GM23338 (cell line): ENCODE data around the gene STX8. TPM values are rescaled to one million over a fixed set of nuclear protein-coding genes. Genes with fewer than 3 reads are reported as not detected.

ENCODE experiments used
- ATAC-seq: fragments of 200-7000 bp; cut with Tn5 transposase; 3 replicates; pipeline ENCODE4 v1.9.1; 2020
- DNase-seq: peaks from one replicate; pipeline ENCODE4 v3.0.0-alpha.2; 2015; ENCODE audit warnings: low spot score
- H2AFZ ChIP-seq: fragments of 200-600 bp; sonication (generic); 2 replicates; pipeline ENCODE4 v1.8.0; 2016; ENCODE audit warnings: antibody characterized with exemption, mild to moderate bottlenecking, moderate library complexity
- H3F3A ChIP-seq: fragments of 200-600 bp; sonication (generic); replicated peaks from 2 replicates; pipeline ENCODE4 v1.8.0; 2017; ENCODE audit warnings: antibody characterized with exemption, mixed run types, low read depth
- H3K27ac ChIP-seq: fragments of 200-600 bp; sonication (generic); 2 replicates; pipeline ENCODE4 v1.6.1; 2016; ENCODE audit warnings: low read depth
- H3K27me3 ChIP-seq: fragments of 200-600 bp; sonication (generic); 2 replicates; pipeline ENCODE4 v1.8.0; 2016; ENCODE audit warnings: mild to moderate bottlenecking, mixed run types, moderate library complexity; ENCODE audit not compliant: insufficient read depth
- H3K36me3 ChIP-seq: fragments of 200-600 bp; sonication (generic); 2 replicates; pipeline ENCODE4 v1.8.0; 2016; ENCODE audit warnings: mild to moderate bottlenecking; ENCODE audit not compliant: insufficient read depth
- H3K4me1 ChIP-seq: fragments of 200-600 bp; sonication (generic); 2 replicates; pipeline ENCODE4 v1.8.0; 2016; ENCODE audit warnings: mild to moderate bottlenecking, moderate library complexity; ENCODE audit not compliant: insufficient read depth
- H3K4me2 ChIP-seq: fragments of 200-600 bp; sonication (generic); 2 replicates; pipeline ENCODE4 v1.7.1; 2017; ENCODE audit warnings: mixed run types
- H3K4me3 ChIP-seq: fragments of 200-600 bp; sonication (generic); 2 replicates; pipeline ENCODE4 v1.6.1; 2016; ENCODE audit warnings: mixed run types
- H3K79me2 ChIP-seq: fragments of 200-600 bp; sonication (generic); replicated peaks from 2 replicates; pipeline ENCODE4 v1.8.0; 2017; ENCODE audit warnings: mild to moderate bottlenecking; ENCODE audit not compliant: insufficient read depth
- H3K9me2 ChIP-seq: fragments of 200-600 bp; sonication (generic); 2 replicates; pipeline ENCODE4 v1.8.0; 2017; ENCODE audit not compliant: insufficient read depth
- H4K20me1 ChIP-seq: fragments of 200-600 bp; sonication (generic); replicated peaks from 2 replicates; pipeline ENCODE4 v1.8.0; 2017; ENCODE audit warnings: mild to moderate bottlenecking; ENCODE audit not compliant: insufficient read depth
- H3K27ac Mint-ChIP-seq: 2 replicates; pipeline ENCODE4 v1.8.0; 2020; ENCODE audit warnings: inconsistent platforms, mild to moderate bottlenecking, moderate library complexity, mixed read lengths
- H3K27me3 Mint-ChIP-seq: 3 replicates; pipeline ENCODE4 v1.8.0; 2022; ENCODE audit warnings: low read depth, mild to moderate bottlenecking, moderate library complexity, mixed read lengths, inconsistent platforms; ENCODE audit not compliant: insufficient read depth, poor library complexity
- H3K36me3 Mint-ChIP-seq: 3 replicates; pipeline ENCODE4 v1.8.0; 2021; ENCODE audit warnings: low read depth, mild to moderate bottlenecking, inconsistent platforms, moderate library complexity, mixed read lengths
- H3K4me1 Mint-ChIP-seq: 3 replicates; pipeline ENCODE4 v1.8.0; 2020; ENCODE audit warnings: mild to moderate bottlenecking, inconsistent platforms, mixed read lengths
- H3K4me3 Mint-ChIP-seq: 3 replicates; pipeline ENCODE4 v1.8.0; 2021; ENCODE audit warnings: moderate library complexity, mild to moderate bottlenecking, inconsistent platforms, mixed read lengths
- H3K9me3 Mint-ChIP-seq: 3 replicates; pipeline ENCODE4 v1.8.0; 2020; ENCODE audit warnings: moderate library complexity, mild to moderate bottlenecking, inconsistent platforms, mixed read lengths
- JUNB ChIP-seq: IDR thresholded peaks from one replicate; pipeline ENCODE4 v1.6.1; 2016; ENCODE audit warnings: antibody characterized with exemption; ENCODE audit not compliant: unreplicated experiment
- POLR2AphosphoS5 ChIP-seq: IDR thresholded peaks from 2 replicates; pipeline ENCODE4 v1.6.1; 2016; ENCODE audit warnings: antibody characterized with exemption, low read depth
- ZNF331 ChIP-seq: fragments of 250-450 bp; sonication (Bioruptor Pico); IDR thresholded peaks from 2 replicates; pipeline ENCODE4 v1.5.0; 2020; ENCODE audit warnings: low read depth, mild to moderate bottlenecking, moderate library complexity
- polyA plus RNA-seq: library from polyadenylated mRNA; unstranded; fragments of >200 nt; fragmentation: Nextera tagmentation; extraction: Ambion mirVana; gene quantifications from 2 replicates; pipeline ENCODE4 v1.2.1, GENCODE V29; 2016
- total RNA-seq: library from RNA; depleted of rRNA; stranded (reverse); fragments of >200 nt; shearing (Covaris generic); gene quantifications from 2 replicates; pipeline ENCODE4 v1.2.3, GENCODE V29; 2014
- TF ChIP-seq, protein P1 (sequence below): fragments of 250-450 bp; sonication (Bioruptor Pico); IDR thresholded peaks from 2 replicates; pipeline ENCODE4 v1.5.0; 2020; ENCODE audit warnings: mild to moderate bottlenecking, moderate library complexity
- TF ChIP-seq, protein P2 (sequence below): IDR thresholded peaks from 2 replicates; pipeline ENCODE4 v1.6.1; 2016; ENCODE audit warnings: antibody characterized with exemption

STX8 gene
- total and polyA plus RNA-seq, 2 experiments from 2014 or later = 59.4 to 82.3 TPM

DNA sequence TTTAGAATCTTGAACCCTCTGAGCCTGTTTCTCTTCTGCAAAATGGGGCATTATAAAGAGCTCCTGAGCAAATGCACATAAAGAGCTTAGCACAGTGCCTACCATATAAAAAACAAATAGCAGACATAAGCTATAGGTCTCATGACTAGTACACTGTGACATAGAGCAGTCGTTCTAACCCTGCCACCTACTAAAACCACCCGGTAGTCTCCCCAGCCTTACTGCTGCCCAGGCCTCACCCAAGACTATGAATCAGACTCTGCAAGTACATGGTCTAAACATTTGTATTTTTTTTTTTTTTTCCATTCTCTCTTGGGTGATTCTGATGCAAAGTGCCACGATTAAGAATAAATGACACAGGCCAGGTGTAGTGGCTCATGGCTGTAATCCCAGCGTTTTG lies 33.9 kb downstream of the STX8 start:
- Histone ChIP-seq H3K9me2 (0 out of 2 replicates have a peak, but pooled peaks cover 3% of the 10 kb centered on the region), H3F3A (no peaks in the 10 kb centered on the region), H3K27me3 (no peaks in the 10 kb centered on the region), H3K4me2 (no peak overlapping the region), H3K4me3 (no peak overlapping the region), H2AFZ (no peak overlapping the region), H3K79me2 (no peaks in the 10 kb centered on the region), H3K4me1 (no peaks in the 10 kb centered on the region), H3K36me3 (no peaks in the 10 kb centered on the region), H4K20me1 (no peaks in the 10 kb centered on the region), H3K27ac (no peak overlapping the region)
- H3K4me1 Mint-ChIP-seq = no peaks in the 10 kb centered on the region
- peaks cover 5% of the 10 kb centered on the region for H3K27me3 Mint-ChIP-seq
- no peak overlapping the region for H3K27ac Mint-ChIP-seq
- DNase-seq (no peak), ATAC-seq (no peak)
- no peaks in the 10 kb centered on the region; the same call in 2 of the 3 replicates for H3K9me3 Mint-ChIP-seq
- H3K36me3 Mint-ChIP-seq = no peaks in the 10 kb centered on the region
- TF ChIP-seq, protein P1, sequence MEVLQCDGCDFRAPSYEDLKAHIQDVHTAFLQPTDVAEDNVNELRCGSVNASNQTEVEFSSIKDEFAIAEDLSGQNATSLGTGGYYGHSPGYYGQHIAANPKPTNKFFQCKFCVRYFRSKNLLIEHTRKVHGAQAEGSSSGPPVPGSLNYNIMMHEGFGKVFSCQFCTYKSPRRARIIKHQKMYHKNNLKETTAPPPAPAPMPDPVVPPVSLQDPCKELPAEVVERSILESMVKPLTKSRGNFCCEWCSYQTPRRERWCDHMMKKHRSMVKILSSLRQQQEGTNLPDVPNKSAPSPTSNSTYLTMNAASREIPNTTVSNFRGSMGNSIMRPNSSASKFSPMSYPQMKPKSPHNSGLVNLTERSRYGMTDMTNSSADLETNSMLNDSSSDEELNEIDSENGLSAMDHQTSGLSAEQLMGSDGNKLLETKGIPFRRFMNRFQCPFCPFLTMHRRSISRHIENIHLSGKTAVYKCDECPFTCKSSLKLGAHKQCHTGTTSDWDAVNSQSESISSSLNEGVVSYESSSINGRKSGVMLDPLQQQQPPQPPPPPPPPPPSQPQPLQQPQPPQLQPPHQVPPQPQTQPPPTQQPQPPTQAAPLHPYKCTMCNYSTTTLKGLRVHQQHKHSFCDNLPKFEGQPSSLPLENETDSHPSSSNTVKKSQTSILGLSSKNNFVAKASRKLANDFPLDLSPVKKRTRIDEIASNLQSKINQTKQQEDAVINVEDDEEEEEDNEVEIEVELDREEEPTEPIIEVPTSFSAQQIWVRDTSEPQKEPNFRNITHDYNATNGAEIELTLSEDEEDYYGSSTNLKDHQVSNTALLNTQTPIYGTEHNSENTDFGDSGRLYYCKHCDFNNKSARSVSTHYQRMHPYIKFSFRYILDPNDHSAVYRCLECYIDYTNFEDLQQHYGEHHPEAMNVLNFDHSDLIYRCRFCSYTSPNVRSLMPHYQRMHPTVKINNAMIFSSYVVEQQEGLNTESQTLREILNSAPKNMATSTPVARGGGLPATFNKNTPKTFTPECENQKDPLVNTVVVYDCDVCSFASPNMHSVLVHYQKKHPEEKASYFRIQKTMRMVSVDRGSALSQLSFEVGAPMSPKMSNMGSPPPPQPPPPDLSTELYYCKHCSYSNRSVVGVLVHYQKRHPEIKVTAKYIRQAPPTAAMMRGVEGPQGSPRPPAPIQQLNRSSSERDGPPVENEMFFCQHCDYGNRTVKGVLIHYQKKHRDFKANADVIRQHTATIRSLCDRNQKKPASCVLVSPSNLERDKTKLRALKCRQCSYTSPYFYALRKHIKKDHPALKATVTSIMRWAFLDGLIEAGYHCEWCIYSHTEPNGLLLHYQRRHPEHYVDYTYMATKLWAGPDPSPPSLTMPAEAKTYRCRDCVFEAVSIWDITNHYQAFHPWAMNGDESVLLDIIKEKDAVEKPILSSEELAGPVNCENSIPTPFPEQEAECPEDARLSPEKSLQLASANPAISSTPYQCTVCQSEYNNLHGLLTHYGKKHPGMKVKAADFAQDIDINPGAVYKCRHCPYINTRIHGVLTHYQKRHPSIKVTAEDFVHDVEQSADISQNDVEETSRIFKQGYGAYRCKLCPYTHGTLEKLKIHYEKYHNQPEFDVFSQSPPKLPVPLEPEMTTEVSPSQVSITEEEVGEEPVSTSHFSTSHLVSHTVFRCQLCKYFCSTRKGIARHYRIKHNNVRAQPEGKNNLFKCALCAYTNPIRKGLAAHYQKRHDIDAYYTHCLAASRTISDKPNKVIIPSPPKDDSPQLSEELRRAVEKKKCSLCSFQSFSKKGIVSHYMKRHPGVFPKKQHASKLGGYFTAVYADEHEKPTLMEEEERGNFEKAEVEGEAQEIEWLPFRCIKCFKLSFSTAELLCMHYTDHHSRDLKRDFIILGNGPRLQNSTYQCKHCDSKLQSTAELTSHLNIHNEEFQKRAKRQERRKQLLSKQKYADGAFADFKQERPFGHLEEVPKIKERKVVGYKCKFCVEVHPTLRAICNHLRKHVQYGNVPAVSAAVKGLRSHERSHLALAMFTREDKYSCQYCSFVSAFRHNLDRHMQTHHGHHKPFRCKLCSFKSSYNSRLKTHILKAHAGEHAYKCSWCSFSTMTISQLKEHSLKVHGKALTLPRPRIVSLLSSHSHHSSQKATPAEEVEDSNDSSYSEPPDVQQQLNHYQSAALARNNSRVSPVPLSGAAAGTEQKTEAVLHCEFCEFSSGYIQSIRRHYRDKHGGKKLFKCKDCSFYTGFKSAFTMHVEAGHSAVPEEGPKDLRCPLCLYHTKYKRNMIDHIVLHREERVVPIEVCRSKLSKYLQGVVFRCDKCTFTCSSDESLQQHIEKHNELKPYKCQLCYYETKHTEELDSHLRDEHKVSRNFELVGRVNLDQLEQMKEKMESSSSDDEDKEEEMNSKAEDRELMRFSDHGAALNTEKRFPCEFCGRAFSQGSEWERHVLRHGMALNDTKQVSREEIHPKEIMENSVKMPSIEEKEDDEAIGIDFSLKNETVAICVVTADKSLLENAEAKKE (CRISPR knock-in tag) = no peak
- no peak overlapping the region for H3K4me3 Mint-ChIP-seq

DNA sequence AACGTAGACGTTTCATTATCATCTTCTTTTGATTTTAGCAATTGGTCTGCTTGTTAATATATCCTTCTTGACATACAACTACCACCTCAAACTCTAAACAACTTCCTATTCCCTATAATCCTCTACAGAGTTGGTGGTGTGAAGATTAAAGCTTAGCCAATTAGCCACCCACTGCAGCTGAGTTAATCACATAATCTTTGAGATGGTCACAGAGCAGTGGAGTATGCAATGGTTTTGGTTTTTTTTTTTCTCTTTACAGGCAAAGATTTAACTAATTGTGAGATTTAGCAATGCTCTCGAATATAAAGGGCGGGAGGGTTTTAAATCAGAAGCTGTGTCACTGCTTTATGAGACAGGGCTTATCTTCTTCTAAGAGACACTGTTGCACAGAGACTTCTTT lies 37.0 kb downstream of the STX8 start:
- Histone ChIP-seq H3F3A (no peaks in the 10 kb centered on the region), H3K27ac (no peak overlapping the region), H3K4me2 (no peak overlapping the region), H3K79me2 (no peaks in the 10 kb centered on the region), H2AFZ (no peak overlapping the region), H3K4me1 (0 out of 2 replicates have a peak, but pooled peaks cover 7% of the 10 kb centered on the region), H3K36me3 (no peaks in the 10 kb centered on the region), H3K27me3 (no peaks in the 10 kb centered on the region), H3K9me2 (0 out of 2 replicates have a peak, but pooled peaks cover 3% of the 10 kb centered on the region), H3K4me3 (no peak overlapping the region), H4K20me1 (no peaks in the 10 kb centered on the region)
- Mint-ChIP-seq H3K4me3 (no peak overlapping the region), H3K4me1 (peaks cover 6% of the 10 kb centered on the region; the same call in 2 of the 3 replicates), H3K27me3 (peaks cover 7% of the 10 kb centered on the region), H3K27ac (no peak overlapping the region), H3K36me3 (no peaks in the 10 kb centered on the region), H3K9me3 (no peaks in the 10 kb centered on the region; the same call in 2 of the 3 replicates)
- DNase-seq (no peak), ATAC-seq (no peak)
- TF ChIP-seq, protein P2, sequence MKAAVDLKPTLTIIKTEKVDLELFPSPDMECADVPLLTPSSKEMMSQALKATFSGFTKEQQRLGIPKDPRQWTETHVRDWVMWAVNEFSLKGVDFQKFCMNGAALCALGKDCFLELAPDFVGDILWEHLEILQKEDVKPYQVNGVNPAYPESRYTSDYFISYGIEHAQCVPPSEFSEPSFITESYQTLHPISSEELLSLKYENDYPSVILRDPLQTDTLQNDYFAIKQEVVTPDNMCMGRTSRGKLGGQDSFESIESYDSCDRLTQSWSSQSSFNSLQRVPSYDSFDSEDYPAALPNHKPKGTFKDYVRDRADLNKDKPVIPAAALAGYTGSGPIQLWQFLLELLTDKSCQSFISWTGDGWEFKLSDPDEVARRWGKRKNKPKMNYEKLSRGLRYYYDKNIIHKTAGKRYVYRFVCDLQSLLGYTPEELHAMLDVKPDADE = no peak
- TF ChIP-seq ZNF331 (CRISPR knock-in tag) (no peak), POLR2AphosphoS5 (no peak), JUNB (no peak)
- TF ChIP-seq, protein P1 (CRISPR knock-in tag) = no peak
